IMR-90 (cell line): Measurements from ENCODE around the gene LDLRAD4. TPM values are rescaled to one million over a fixed set of nuclear protein-coding genes. Genes with fewer than 3 reads are reported as not detected.

ENCODE experiments used
- ATAC-seq: fragments of 200-7000 bp; cut with Tn5 transposase; 2 replicates; pipeline ENCODE4 v1.9.1; 2020; ENCODE audit warnings: low read depth, mild to moderate bottlenecking, moderate library complexity
- BruUV-seq: library from RNA; stranded (reverse); fragments of 400-500 nt; replicated peaks from 2 replicates; lab custom pipeline; 2021; lab: Mats Ljungman, UMichigan
- CTCF ChIA-PET: fragments of 300-600 bp; formaldehyde crosslinking; extraction: SDS; loops from one replicate; lab custom pipeline; 2021; ENCODE audit warnings: antibody characterized with exemption; lab: Yijun Ruan, JAX
- POLR2A ChIA-PET: fragments of 300-600 bp; sonication (Branson Sonifier 250); formaldehyde crosslinking; loops from one replicate; lab custom pipeline; 2022; ENCODE audit warnings: antibody characterized with exemption; ENCODE audit not compliant: unreplicated experiment; lab: Charles Lee
- DNase-seq: peaks from one replicate; pipeline ENCODE4 v3.0.0; 2013
- H2AFZ ChIP-seq: replicated peaks from 2 replicates; pipeline ENCODE3; 2013; ENCODE audit warnings: low read length, mild to moderate bottlenecking; ENCODE audit not compliant: poor library complexity
- H2AK5ac ChIP-seq: 2 replicates; pipeline ENCODE4 v1.6.1; 2013; ENCODE audit warnings: low read depth, low read length, inconsistent platforms
- H2AK9ac ChIP-seq: replicated peaks from 2 replicates; pipeline ENCODE3; 2013; ENCODE audit warnings: mild to moderate bottlenecking, low read depth, low read length, moderate library complexity; ENCODE audit not compliant: poor library complexity
- H2BK120ac ChIP-seq: 2 replicates; pipeline ENCODE4 v1.6.1; 2013; ENCODE audit warnings: low read depth, low read length, inconsistent platforms
- H2BK15ac ChIP-seq: 3 replicates; pipeline ENCODE4 v1.6.1; 2013; ENCODE audit warnings: low read depth, low read length, inconsistent platforms
- H2BK20ac ChIP-seq: 2 replicates; pipeline ENCODE4 v1.6.1; 2013; ENCODE audit warnings: low read depth, mild to moderate bottlenecking, inconsistent platforms, low read length, moderate library complexity
- H2BK5ac ChIP-seq: 2 replicates; pipeline ENCODE4 v1.6.1; 2013; ENCODE audit warnings: mild to moderate bottlenecking, low read depth, low read length, inconsistent platforms; ENCODE audit not compliant: poor library complexity, severe bottlenecking
- H3K14ac ChIP-seq: replicated peaks from 2 replicates; pipeline ENCODE4 v1.6.1; 2013; ENCODE audit warnings: low read depth, low read length, inconsistent platforms
- H3K18ac ChIP-seq: 2 replicates; pipeline ENCODE4 v1.6.1; 2013; ENCODE audit warnings: low read depth, low read length, control low read depth
- H3K23ac ChIP-seq: 2 replicates; pipeline ENCODE4 v1.6.1; 2013; ENCODE audit warnings: low read depth, low read length, inconsistent platforms
- H3K27ac ChIP-seq: 2 replicates; pipeline ENCODE4 v1.5.1; 2013; ENCODE audit warnings: mild to moderate bottlenecking, control low read depth, low read length; ENCODE audit not compliant: insufficient read depth
- H3K27me3 ChIP-seq: 2 replicates; pipeline ENCODE4 v1.6.1; 2013; ENCODE audit warnings: low read length; ENCODE audit not compliant: control insufficient read depth, insufficient read depth
- H3K36me3 ChIP-seq: 2 replicates; pipeline ENCODE4 v1.6.1; 2013; ENCODE audit warnings: low read length, mixed read lengths; ENCODE audit not compliant: control insufficient read depth, insufficient read depth
- H3K4ac ChIP-seq: 2 replicates; pipeline ENCODE4 v1.6.1; 2013; ENCODE audit warnings: low read depth, low read length, inconsistent platforms
- H3K4me1 ChIP-seq: 2 replicates; pipeline ENCODE4 v1.6.1; 2013; ENCODE audit warnings: low read length, mixed read lengths; ENCODE audit not compliant: control insufficient read depth, insufficient read depth
- H3K4me2 ChIP-seq: 2 replicates; pipeline ENCODE4 v1.6.1; 2013; ENCODE audit warnings: low read depth, mild to moderate bottlenecking, control low read depth, low read length, moderate library complexity
- H3K4me3 ChIP-seq: 2 replicates; pipeline ENCODE4 v1.5.1; 2013; ENCODE audit warnings: low read depth, mild to moderate bottlenecking, control low read depth, low read length, moderate library complexity; ENCODE audit not compliant: insufficient read depth
- H3K56ac ChIP-seq: 2 replicates; pipeline ENCODE4 v1.6.1; 2013; ENCODE audit warnings: low read length, inconsistent platforms; ENCODE audit not compliant: insufficient read depth; ENCODE audit errors: extremely low read depth
- H3K79me1 ChIP-seq, 2 experiments: 2 replicates each; pipeline ENCODE4 v1.6.1; 2013; ENCODE audit warnings: low read length in 2 of 2, inconsistent platforms in 1 of 2, low read depth in 1 of 2
- H3K9ac ChIP-seq: 2 replicates; pipeline ENCODE4 v1.6.1; 2013; ENCODE audit warnings: low read depth, low read length, control low read depth
- H3K9me1 ChIP-seq: 2 replicates; pipeline ENCODE4 v1.6.1; 2013; ENCODE audit warnings: low read length, inconsistent platforms; ENCODE audit not compliant: insufficient read depth
- H3K9me3 ChIP-seq: 2 replicates; pipeline ENCODE4 v1.6.1; 2013; ENCODE audit warnings: low read length; ENCODE audit not compliant: control insufficient read depth, insufficient read depth
- H4K20me1 ChIP-seq: 2 replicates; pipeline ENCODE4 v1.6.1; 2013; ENCODE audit warnings: low read length, inconsistent platforms; ENCODE audit not compliant: insufficient read depth
- H4K5ac ChIP-seq: 2 replicates; pipeline ENCODE4 v1.6.1; 2013; ENCODE audit warnings: mild to moderate bottlenecking, low read depth, low read length, control low read depth
- H4K8ac ChIP-seq, 2 experiments: 2 replicates each; pipeline ENCODE4 v1.6.1; 2013; ENCODE audit warnings: low read depth in 2 of 2, low read length in 2 of 2, control low read depth in 1 of 2, inconsistent platforms in 1 of 2
- H4K91ac ChIP-seq: 2 replicates; pipeline ENCODE4 v1.6.1; 2013; ENCODE audit warnings: low read depth, low read length, inconsistent platforms; ENCODE audit not compliant: insufficient read depth
- CHD1 ChIP-seq: IDR thresholded peaks from 2 replicates; pipeline ENCODE4 v1.6.1; 2012; ENCODE audit warnings: low read depth, low read length, improper control_type of control experiment
- CTCF ChIP-seq: conservative IDR thresholded peaks from 2 replicates; pipeline ENCODE4 v1.5.1; 2012; ENCODE audit warnings: mild to moderate bottlenecking, low read depth, low read length, improper control_type of control experiment
- ELK1 ChIP-seq: fragments of 150-350 bp; IDR thresholded peaks from 2 replicates; pipeline ENCODE4 v1.6.1; 2016; ENCODE audit warnings: low read depth, mild to moderate bottlenecking, low read length, moderate library complexity, borderline replicate concordance
- MAFK ChIP-seq: IDR thresholded peaks from 2 replicates; pipeline ENCODE4 v1.6.1; 2012; ENCODE audit warnings: low read depth, low read length, improper control_type of control experiment
- MAZ ChIP-seq: IDR thresholded peaks from 2 replicates; pipeline ENCODE4 v1.6.1; 2012; ENCODE audit warnings: low read depth, mild to moderate bottlenecking, low read length, improper control_type of control experiment, moderate library complexity, borderline replicate concordance
- MXI1 ChIP-seq: IDR thresholded peaks from 2 replicates; pipeline ENCODE4 v1.6.1; 2012; ENCODE audit warnings: low read depth, mild to moderate bottlenecking, low read length, moderate library complexity, borderline replicate concordance
- NFE2L2 ChIP-seq: fragments of 150-350 bp; IDR thresholded peaks from 2 replicates; pipeline ENCODE4 v1.6.1; 2016; ENCODE audit warnings: low read depth, mild to moderate bottlenecking, low read length
- POLR2A ChIP-seq: IDR thresholded peaks from 2 replicates; pipeline ENCODE4 v1.6.1; 2012; ENCODE audit warnings: mild to moderate bottlenecking, low read depth, low read length
- RCOR1 ChIP-seq: IDR thresholded peaks from 2 replicates; pipeline ENCODE4 v1.6.1; 2012; ENCODE audit warnings: mild to moderate bottlenecking, low read length, improper control_type of control experiment; ENCODE audit not compliant: insufficient replicate concordance
- RFX5 ChIP-seq: IDR thresholded peaks from 2 replicates; pipeline ENCODE4 v1.8.0; 2012; ENCODE audit warnings: low read depth, mild to moderate bottlenecking, low read length, moderate library complexity
- SMC3 ChIP-seq: fragments of 150-350 bp; IDR thresholded peaks from 2 replicates; pipeline ENCODE4 v1.6.1; 2016; ENCODE audit warnings: low read depth, mild to moderate bottlenecking, antibody characterized with exemption, low read length, moderate library complexity
- WGBS, 2 experiments: methylation state at CpG; one replicate each; pipeline versions ENCODE4 v1.1.5 to v1.1.7; 2013; ENCODE audit warnings: missing lambda C conversion rate in 2 of 2; ENCODE audit not compliant: insufficient read length in 1 of 2; ENCODE audit errors: extremely low coverage in 2 of 2; 5-methylcytosine and 5-hydroxymethylcytosine counted together
- dilution Hi-C: fragments of 300-500 bp; cut with HindIII; formaldehyde crosslinking; loops from one replicate; pipeline ENCODE4 v1.14.3; 2018; ENCODE audit warnings: low sequenced_read_pairs; ENCODE audit not compliant: unreplicated experiment
- in situ Hi-C: fragments of 300-500 bp; cut with MboI; formaldehyde crosslinking; loops from 3 replicates; pipeline ENCODE4 v1.14.3; 2019; ENCODE audit warnings: low sequenced_read_pairs, inconsistent platforms, mixed read lengths
- intact Hi-C: fragments of 100-400 bp; cut with micrococcal nuclease; formaldehyde crosslinking; loops from 2 replicates; pipeline ENCODE4 v1.10.0; 2022
- polyA plus RNA-seq, 3 experiments: library from polyadenylated mRNA; depleted of rRNA; stranded (reverse); fragments of >200 nt; gene quantifications; 2 replicates each; pipeline ENCODE4 v1.2.3, GENCODE V29; 2012; ENCODE audit warnings: low replicate concordance in 1 of 3
- total RNA-seq: library from RNA; depleted of rRNA; stranded (reverse); fragments of >200 nt; gene quantifications from 2 replicates; pipeline ENCODE4 v1.2.3, GENCODE V29; 2012

The LDLRAD4 gene
- total and polyA plus RNA-seq, 2 of the 4 experiments (the other 2 are of a cell fraction), result not detected

- Histone ChIP-seq H2BK20ac (no peak overlapping the region), H3K27me3 (no peaks in the 10 kb centered on the region), H3K4me1 (no peaks in the 10 kb centered on the region), H3K9ac (no peak overlapping the region), H2BK15ac (no peak overlapping the region), H4K20me1 (no peaks in the 10 kb centered on the region), H2BK5ac (no peak overlapping the region), H2AFZ (no peak overlapping the region), H3K9me1 (no peaks in the 10 kb centered on the region), H4K5ac (no peak overlapping the region), H3K36me3 (no peaks in the 10 kb centered on the region), H3K4ac (no peak overlapping the region), H3K4me3 (no peak overlapping the region), H3K23ac (no peak overlapping the region), H3K56ac (no peak overlapping the region), H3K18ac (no peak overlapping the region), H2BK120ac (no peak overlapping the region), H2AK9ac (no peak overlapping the region), H4K8ac (no peak overlapping the region), H3K79me1 (no peaks in the 10 kb centered on the region), H2AK5ac (no peak overlapping the region), H3K14ac (no peak overlapping the region), H3K9me3 (no peaks in the 10 kb centered on the region; the same call in 1 of the 2 replicates), H3K4me2 (no peak overlapping the region), H3K27ac (no peak overlapping the region), H4K91ac (no peak overlapping the region)
- TF ChIP-seq CHD1 (no peak), MXI1 (no peak), ELK1 (no peak), RCOR1 (no peak), MAZ (no peak), POLR2A (no peak), RFX5 (no peak), SMC3 (no peak), MAFK (no peak), NFE2L2 (no peak), CTCF (no peak)
- POLR2A ChIA-PET, result no interaction called here
- ATAC-seq (no peak), DNase-seq (no peak)
- no CpG with 5 or more reads among the region's 3 CpGs for WGBS, 2 experiments
- BruUV-seq, result no TSS peak
- CTCF ChIA-PET, result no interaction called here
- intact Hi-C loops (no loop called here), dilution Hi-C loops (no loop called here), in situ Hi-C loops (no loop called here)
These were observed 97.5 kb downstream of the LDLRAD4 start for GRCh38 chr18:13316063-13316462.
